Stromal cell of bone marrow (primary cell): ENCODE results near the gene ADIG.
"Not testable (repeated sequence)": the region's sequence is repeated elsewhere in the genome, so short reads cannot be mapped to it uniquely, and the experiment has no call there.

Experiments
- DNase-seq: peaks from one replicate; pipeline ENCODE4 v3.0.0-alpha.2; 2012; ENCODE audit warnings: low read depth

The ADIG gene

GRCh38 chr20:38573413-38573812 lies 7.6 kb upstream of the ADIG start:
- DNase-seq = no peak

DNA sequence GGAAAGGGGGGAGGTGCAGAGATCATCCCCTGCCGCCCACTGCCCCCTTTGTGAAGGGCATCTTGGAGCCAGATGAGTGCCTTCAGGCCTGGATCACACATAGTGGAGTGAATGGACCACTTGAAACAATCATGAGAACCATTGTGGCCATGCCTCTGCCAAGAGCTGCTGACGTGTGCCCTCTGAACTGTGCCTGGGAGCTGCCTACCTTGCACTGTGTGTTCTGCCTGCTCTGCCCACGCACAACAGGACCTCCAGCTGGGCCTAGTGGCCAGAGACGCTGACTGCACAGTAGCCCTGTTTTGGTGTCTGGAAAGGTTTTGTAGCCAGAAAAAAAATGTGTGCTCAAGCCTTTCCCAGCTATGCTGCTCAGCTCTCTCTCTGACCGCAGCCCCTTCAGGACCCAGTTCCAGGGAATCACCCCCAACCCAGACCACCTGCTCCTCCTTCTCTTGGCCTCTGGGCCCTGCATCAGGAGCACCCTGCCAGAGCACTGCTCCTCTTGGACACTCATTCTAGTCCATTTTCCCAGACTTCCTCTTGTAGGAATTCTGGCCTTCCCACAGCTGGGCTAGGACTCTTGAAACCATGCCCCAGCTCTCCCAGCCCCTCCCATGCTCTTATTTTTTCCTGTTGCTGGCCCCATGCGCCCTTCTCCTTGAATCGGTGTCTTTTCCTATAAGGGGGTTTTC lies 1.6 kb upstream of the ADIG start:
- no peak for DNase-seq

DNA sequence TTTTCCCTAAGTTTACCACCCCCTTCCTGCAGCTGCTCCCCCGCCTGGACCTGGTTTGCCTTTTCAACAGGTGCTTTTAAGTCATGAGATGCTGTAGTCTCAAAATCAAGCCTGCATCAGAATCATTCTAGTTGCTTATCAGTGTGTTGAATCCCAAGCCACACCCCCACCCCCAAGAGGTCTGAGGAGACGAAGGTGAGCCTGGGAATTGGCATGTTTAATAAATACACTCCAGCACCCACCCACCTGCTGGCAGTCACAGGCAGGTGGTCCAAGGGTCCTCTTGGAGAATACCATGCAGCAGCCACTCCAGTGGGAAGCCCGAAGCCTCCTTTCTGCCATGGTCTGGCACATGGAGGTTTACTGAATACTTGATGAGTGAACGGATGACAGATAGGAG lies 1.1 kb upstream of the ADIG start:
- no peak for DNase-seq

DNA sequence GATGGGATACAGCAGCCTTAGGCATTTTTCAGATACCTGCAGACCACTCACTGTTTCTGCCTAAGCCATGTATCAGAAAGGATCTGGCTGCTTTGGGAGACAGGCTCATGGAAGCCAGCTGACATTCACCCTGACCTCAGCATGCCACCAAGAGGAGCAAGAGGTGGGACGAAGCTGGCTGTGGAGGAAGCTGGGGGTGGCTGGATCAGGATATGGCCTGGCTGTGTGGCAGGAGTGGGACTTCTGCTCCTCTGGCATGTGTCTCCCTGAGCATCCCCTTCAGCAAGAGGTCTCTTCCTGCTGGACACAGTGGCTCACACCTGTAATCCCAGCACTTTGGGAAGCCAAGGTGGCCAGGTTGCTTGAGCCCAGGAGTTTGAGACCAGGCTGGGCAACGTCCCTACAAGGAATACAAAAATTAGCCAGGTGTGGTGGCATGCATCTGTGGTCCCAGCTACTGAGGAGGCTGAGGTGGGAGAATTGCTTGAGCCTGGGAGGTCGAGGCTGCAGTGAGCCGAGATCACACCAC lies 897 bp downstream of the ADIG start:
- no peak for DNase-seq

- DNase-seq = no peak
These were observed 2.3 kb downstream of the ADIG start for GRCh38 chr20:38583306-38583705.

- DNase-seq = no peak
These were observed 3.2 kb downstream of the ADIG start for GRCh38 chr20:38584099-38584763.

- no peak for DNase-seq
These were observed 4.6 kb downstream of the ADIG start for GRCh38 chr20:38585404-38586180.

DNA sequence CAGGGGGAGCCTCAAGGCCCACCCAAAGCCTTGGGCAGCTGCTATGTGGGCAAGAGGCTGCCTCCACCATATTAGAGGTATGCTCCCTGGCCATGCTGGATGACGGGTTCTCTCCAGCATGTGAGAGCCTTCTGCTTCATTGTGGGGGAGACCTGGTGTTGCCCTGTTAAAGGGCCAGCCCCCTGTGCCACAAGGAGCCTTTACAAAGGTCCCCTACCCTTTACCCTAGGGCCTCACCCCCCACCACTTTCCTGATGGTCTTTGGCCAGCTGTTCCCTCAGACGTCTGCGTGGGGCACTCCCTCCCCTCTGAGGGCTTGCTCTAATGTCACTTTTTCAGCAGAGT lies 5.2 kb downstream of the ADIG start:
- DNase-seq = no peak

GRCh38 chr20:38588303-38588702 lies 7.3 kb downstream of the ADIG start:
- DNase-seq = no peak

GRCh38 chr20:38589351-38589750 lies 8.4 kb downstream of the ADIG start:
- no peak for DNase-seq

GRCh38 chr20:38589967-38590675 lies 9.1 kb downstream of the ADIG start:
- no peak for DNase-seq

GRCh38 chr20:38590676-38591473 lies 9.9 kb downstream of the ADIG start:
- DNase-seq = no peak

GRCh38 chr20:38591474-38592410 lies 10.7 kb downstream of the ADIG start:
- DNase-seq = no peak

DNA sequence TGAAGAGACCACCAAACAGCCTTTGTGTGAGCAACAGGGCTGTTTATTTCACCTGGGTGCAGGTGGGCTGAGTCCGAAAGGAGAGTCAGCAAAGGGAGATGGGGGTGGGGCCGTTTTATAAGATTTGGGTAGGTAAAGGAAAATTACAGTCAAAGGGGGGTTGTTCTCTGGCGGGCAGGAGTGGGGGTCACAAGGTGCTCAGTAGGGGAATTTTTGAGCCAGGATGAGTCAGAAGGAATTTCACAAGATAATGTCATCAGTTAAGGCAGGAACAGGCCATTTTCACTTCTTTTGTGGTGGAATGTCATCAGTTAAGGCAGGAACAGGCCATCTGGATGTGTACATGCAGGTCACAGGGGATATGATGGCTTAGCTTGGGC lies 11.4 kb downstream of the ADIG start:
- not testable (repeated sequence) for DNase-seq

DNA sequence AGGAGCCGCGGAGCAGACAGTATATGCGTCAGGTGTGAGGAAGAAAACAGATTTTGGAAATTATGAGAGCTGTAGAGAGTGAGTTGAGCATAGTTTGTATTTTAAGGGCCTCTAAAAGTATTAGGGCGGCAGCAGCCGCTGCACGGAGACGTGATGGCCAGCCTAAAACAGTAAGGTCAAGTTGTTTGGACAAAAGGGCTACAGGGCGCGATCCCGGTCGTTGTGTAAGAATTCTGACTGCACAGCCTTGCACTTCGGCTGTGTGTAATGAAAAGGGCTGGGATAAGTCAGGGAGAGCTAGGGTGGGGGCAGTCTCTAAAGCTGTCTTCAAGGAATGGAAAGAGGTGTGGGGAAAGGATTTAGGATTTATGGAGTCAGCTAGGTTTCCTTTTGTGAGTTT lies 13.3 kb downstream of the ADIG start:
- not testable (repeated sequence) for DNase-seq

- DNase-seq = not testable (repeated sequence)
These were observed 14.9 kb downstream of the ADIG start for GRCh38 chr20:38595886-38596285.

DNA sequence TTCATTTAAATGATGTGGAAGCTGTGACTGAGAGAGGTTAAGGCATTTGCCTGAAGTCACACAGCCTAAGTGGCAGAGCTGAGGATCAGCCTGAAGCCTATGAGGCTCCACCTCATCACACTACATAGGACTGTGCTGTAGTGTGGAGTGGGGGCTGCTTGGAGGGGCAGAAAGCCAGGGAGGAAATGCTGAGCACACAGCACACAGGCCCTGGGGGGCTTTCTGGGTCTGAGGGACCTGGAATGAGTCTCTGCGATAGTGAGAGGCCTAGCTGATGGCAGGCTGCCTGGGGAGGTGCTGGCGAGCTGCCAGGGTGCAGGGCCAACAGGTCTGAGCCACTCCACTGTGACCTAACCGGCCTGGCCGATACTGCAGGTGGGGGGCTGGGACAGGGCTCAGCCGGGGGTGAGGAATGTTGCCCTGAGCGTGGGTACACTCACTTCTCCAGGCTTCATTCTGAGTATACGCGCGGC lies 18.4 kb downstream of the ADIG start:
- DNase-seq = no peak

DNA sequence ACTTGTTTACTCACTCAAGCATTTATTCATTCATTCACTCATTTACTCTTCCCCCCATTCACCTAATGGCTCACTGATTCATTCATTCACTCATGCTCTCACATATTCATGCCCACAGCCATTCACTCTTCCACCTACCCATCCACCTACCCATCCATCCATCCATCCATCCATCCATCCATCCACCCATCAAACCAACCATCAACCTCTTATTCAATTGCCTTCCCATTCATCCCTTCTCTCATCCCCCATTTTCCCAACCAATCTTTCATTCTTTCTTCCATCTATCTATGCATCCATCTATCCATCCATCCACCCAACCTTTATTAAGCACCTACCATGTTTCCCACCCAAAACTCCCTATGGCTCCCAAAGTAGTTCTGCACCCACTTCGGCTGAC lies 19.1 kb downstream of the ADIG start:
- DNase-seq = no peak

- DNase-seq = no peak
These were observed 20.5 kb downstream of the ADIG start, which contains the start of gene ARHGAP40 for GRCh38 chr20:38601216-38602184. Gene ARHGAP40, plus strand, starts transcription at chr20:38601809.
